Lung (tissue), 12 donors: ENCODE data around the gene MAP3K19. TPM values are rescaled to one million over a fixed set of nuclear protein-coding genes. Genes with fewer than 3 reads are reported as not detected.

Source experiments
- ATAC-seq: fragments of 200-7000 bp; cut with Tn5 transposase; one replicate; pipeline ENCODE4 v1.9.1; 2020; ENCODE audit warnings: moderate number of reproducible peaks; ENCODE audit not compliant: insufficient read depth, low FRiP score
- DNase-seq, 3 donors: peaks; one replicate each; pipeline ENCODE4 v3.0.0-alpha.2; 2013 to 2017
- H3K27ac ChIP-seq, 2 donors: one replicate each; pipeline ENCODE4 v1.5.1; 2013; ENCODE audit warnings: mild to moderate bottlenecking in 2 of 2, moderate library complexity in 2 of 2, control low read depth in 1 of 2, inconsistent platforms in 1 of 2, low read depth in 1 of 2, low read length in 1 of 2
- H3K27me3 ChIP-seq, 3 donors: one replicate each; pipeline ENCODE4 v1.5.1; 2013; ENCODE audit warnings: low read length in 2 of 3; ENCODE audit not compliant: control insufficient read depth in 3 of 3, insufficient read depth in 3 of 3
- H3K36me3 ChIP-seq, 4 donors: one replicate each; pipeline ENCODE4 v1.5.1; 2013; ENCODE audit warnings: low read length in 4 of 4, mild to moderate bottlenecking in 1 of 4, moderate library complexity in 1 of 4; ENCODE audit not compliant: control insufficient read depth in 4 of 4, insufficient read depth in 4 of 4
- H3K4me1 ChIP-seq, 5 donors: one replicate each; pipeline ENCODE4 v1.5.1; 2013; ENCODE audit warnings: low read length in 5 of 5, mild to moderate bottlenecking in 2 of 5, moderate library complexity in 1 of 5; ENCODE audit not compliant: control insufficient read depth in 5 of 5, insufficient read depth in 5 of 5
- H3K4me3 ChIP-seq: one replicate; pipeline ENCODE4 v1.5.1; 2013; ENCODE audit warnings: mild to moderate bottlenecking, control low read depth, moderate library complexity
- H3K9ac ChIP-seq, 2 donors: one replicate each; pipeline ENCODE4 v1.5.1; 2013; ENCODE audit warnings: low read length in 2 of 2, control low read depth in 1 of 2; ENCODE audit not compliant: insufficient read depth in 1 of 2
- H3K9me3 ChIP-seq, 4 donors: one replicate each; pipeline ENCODE4 v1.5.1; 2013; ENCODE audit warnings: low read length in 3 of 4, mild to moderate bottlenecking in 1 of 4, moderate library complexity in 1 of 4; ENCODE audit not compliant: control insufficient read depth in 4 of 4, insufficient read depth in 3 of 4
- CTCF ChIP-seq: IDR thresholded peaks from 2 replicates; pipeline ENCODE4 v1.5.1; 2012; ENCODE audit warnings: mild to moderate bottlenecking; ENCODE audit errors: control extremely low read depth, extremely low read depth
- WGBS, 2 donors: extraction: QIAGEN DNeasy Blood & Tissue Kit; methylation state at CpG; one replicate each; pipeline ENCODE4 v1.1.7; 2013; 5-methylcytosine and 5-hydroxymethylcytosine counted together
- polyA plus RNA-seq, 2 donors: library from polyadenylated mRNA; stranded (reverse); fragments of 200-250 nt; gene quantifications; one replicate each; pipeline ENCODE4 v1.2.1, GENCODE V29; 2013
- total RNA-seq, 2 donors: library from RNA; depleted of rRNA in 1 of 2; stranded (reverse); fragments of >200 nt in 1 of 2; gene quantifications; one replicate each; pipeline ENCODE4 v1.2.1, GENCODE V29; 2014 to 2021
- donor health status: control.
- donor health status: control.
- donor health status: Bipolar disorder and iron deficiency.
- donor health status: healthy.
- donor health status: DM: yes; HTN: yes; CAD: no.

The MAP3K19 gene
- total and polyA plus RNA-seq, 4 donors: 1.9 to 21.1 (median 6.9) TPM

- Histone ChIP-seq H3K36me3 (peaks cover 0 to 3% (median 0%) of the 10 kb centered on the region in 4 donors), H3K4me1 (peaks cover 2 to 16% (median 5%) of the 10 kb centered on the region in 5 donors), H3K9ac (peak overlapping the region; percentile 97 to 98), H3K27me3 (no peaks in the 10 kb centered on the region), H3K27ac (peak overlapping the region; percentile 94 to 100), H3K9me3 (no peaks in the 10 kb centered on the region), H3K4me3 (peak overlapping the region; percentile 95)
- no peak for TF ChIP-seq CTCF
- 11 to 27% methylated on average over 15 of the region's 15 CpGs for WGBS, 2 donors
- DNase-seq: peak in 1 of 3 donors; percentile 14
- no peak for ATAC-seq
These were observed 5.8 kb upstream of the MAP3K19 start for GRCh38 chr2:135052997-135053474.

GRCh38 chr2:135052042-135052876 is 5.0 kb upstream of the MAP3K19 start, which contains the start of gene RAB3GAP1:
RAB3GAP1 (plus strand) TSS chr2:135052292; CDS start chr2:135052308, 16 bp downstream.
- Histone ChIP-seq H3K36me3 (peaks cover 0 to 3% (median 0%) of the 10 kb centered on the region in 4 donors), H3K9ac (peak within 1 kb of the TSS; percentile 97 to 98), H3K9me3 (no peaks in the 10 kb centered on the region), H3K27ac (peak within 1 kb of the TSS; percentile 94 to 100), H3K4me3 (peak within 1 kb of the TSS; percentile 95), H3K4me1 (peaks cover 2 to 16% (median 5%) of the 10 kb centered on the region in 5 donors), H3K27me3 (no peaks in the 10 kb centered on the region)
- ATAC-seq (peak; percentile 94), DNase-seq (peak; percentile 87 to 89 (median 87))
- whole genome bisulfite sequencing, 2 donors: 0 to 1% methylated on average over 44 to 45 of the region's 45 CpGs
- TF ChIP-seq CTCF: no peak

GRCh38 chr2:135050684-135051083 is 3.4 kb upstream of the MAP3K19 start:
- ATAC-seq (no peak), DNase-seq (no peak)
- Histone ChIP-seq H3K36me3 (no peaks in the 10 kb centered on the region), H3K4me3 (no peak overlapping the region), H3K27me3 (no peaks in the 10 kb centered on the region), H3K9ac (no peak overlapping the region), H3K27ac (peak overlapping the region in 1 of 2 donors; percentile 65), H3K9me3 (no peaks in the 10 kb centered on the region), H3K4me1 (peaks cover 0 to 16% (median 5%) of the 10 kb centered on the region in 5 donors)
- 80 to 90% methylated on average over 6 of the region's 6 CpGs for WGBS, 2 donors
- no peak for TF ChIP-seq CTCF
